Neural progenitor cell (in vitro differentiated cells): ENCODE measurements around the gene SNCG. TPM values are rescaled to one million over a fixed set of nuclear protein-coding genes. Genes with fewer than 3 reads are reported as not detected.

Experiments
- DNase-seq: peaks from one replicate; pipeline ENCODE4 v3.0.0-alpha.2; 2016; ENCODE audit warnings: low spot score
- H2AFZ ChIP-seq: fragments of 200-600 bp; sonication (generic); replicated peaks from 2 replicates; pipeline ENCODE4 v1.6.1; 2016; ENCODE audit warnings: antibody characterized with exemption
- H3F3A ChIP-seq: fragments of 200-600 bp; sonication (generic); 2 replicates; pipeline ENCODE4 v1.6.1; 2016; ENCODE audit warnings: antibody characterized with exemption, low read depth
- H3K27ac ChIP-seq: fragments of 200-600 bp; sonication (generic); 2 replicates; pipeline ENCODE4 v1.5.1; 2016; ENCODE audit warnings: mild to moderate bottlenecking
- H3K27me3 ChIP-seq: fragments of 200-600 bp; sonication (generic); 2 replicates; pipeline ENCODE4 v1.6.1; 2016; ENCODE audit warnings: mild to moderate bottlenecking, moderate library complexity
- H3K36me3 ChIP-seq: fragments of 200-600 bp; sonication (generic); 2 replicates; pipeline ENCODE4 v1.5.1; 2016
- H3K4me1 ChIP-seq: fragments of 200-600 bp; sonication (generic); 2 replicates; pipeline ENCODE4 v1.6.1; 2016; ENCODE audit warnings: mixed run types
- H3K4me2 ChIP-seq: fragments of 200-600 bp; sonication (generic); 2 replicates; pipeline ENCODE4 v1.6.1; 2016
- H3K4me3 ChIP-seq: fragments of 200-600 bp; sonication (generic); 2 replicates; pipeline ENCODE4 v1.5.1; 2016
- H3K79me2 ChIP-seq: fragments of 200-600 bp; sonication (generic); 2 replicates; pipeline ENCODE4 v1.6.1; 2016; ENCODE audit warnings: low read depth
- H3K9ac ChIP-seq: fragments of 200-600 bp; sonication (generic); 2 replicates; pipeline ENCODE4 v1.6.1; 2016
- H3K9me3 ChIP-seq: fragments of 200-600 bp; sonication (generic); 2 replicates; pipeline ENCODE4 v1.5.1; 2016; ENCODE audit warnings: low read depth
- H4K20me1 ChIP-seq: fragments of 200-600 bp; sonication (generic); 2 replicates; pipeline ENCODE4 v1.6.1; 2016; ENCODE audit warnings: low read depth
- H3K27ac Mint-ChIP-seq: 3 replicates; pipeline ENCODE4 v1.8.0; 2021; ENCODE audit warnings: mixed read lengths
- H3K27me3 Mint-ChIP-seq: 2 replicates; pipeline ENCODE4 v1.8.0; 2022; ENCODE audit warnings: low read depth, mild to moderate bottlenecking, inconsistent platforms, moderate library complexity, mixed read lengths; ENCODE audit not compliant: insufficient read depth
- H3K36me3 Mint-ChIP-seq: 3 replicates; pipeline ENCODE4 v1.8.0; 2021; ENCODE audit warnings: mixed read lengths
- H3K4me1 Mint-ChIP-seq: 3 replicates; pipeline ENCODE4 v1.8.0; 2021; ENCODE audit warnings: mixed read lengths
- H3K4me3 Mint-ChIP-seq: 3 replicates; pipeline ENCODE4 v1.8.0; 2021; ENCODE audit warnings: mild to moderate bottlenecking, moderate library complexity, mixed read lengths
- H3K9me3 Mint-ChIP-seq: 3 replicates; pipeline ENCODE4 v1.8.0; 2020; ENCODE audit warnings: mixed read lengths
- EZH2 ChIP-seq: fragments of 200-600 bp; sonication (generic); IDR thresholded peaks from 2 replicates; pipeline ENCODE4 v1.6.1; 2017; ENCODE audit warnings: antibody characterized with exemption, mild to moderate bottlenecking, moderate library complexity
- EZH2phosphoT487 ChIP-seq: fragments of 200-600 bp; sonication (generic); IDR thresholded peaks from 2 replicates; pipeline ENCODE4 v1.6.1; 2017; ENCODE audit warnings: antibody characterized with exemption
- total RNA-seq: library from RNA; depleted of rRNA; stranded (reverse); fragments of >200 nt; gene quantifications from 2 replicates; pipeline ENCODE4 v1.2.3, GENCODE V29; 2015; ENCODE audit warnings: low replicate concordance
- TF ChIP-seq, protein P1 (sequence below): fragments of 200-600 bp; sonication (generic); IDR thresholded peaks from 2 replicates; pipeline ENCODE4 v1.5.1; 2017; ENCODE audit warnings: antibody characterized with exemption, mild to moderate bottlenecking

SNCG gene
- not detected in 2 replicates for total RNA-seq

DNA sequence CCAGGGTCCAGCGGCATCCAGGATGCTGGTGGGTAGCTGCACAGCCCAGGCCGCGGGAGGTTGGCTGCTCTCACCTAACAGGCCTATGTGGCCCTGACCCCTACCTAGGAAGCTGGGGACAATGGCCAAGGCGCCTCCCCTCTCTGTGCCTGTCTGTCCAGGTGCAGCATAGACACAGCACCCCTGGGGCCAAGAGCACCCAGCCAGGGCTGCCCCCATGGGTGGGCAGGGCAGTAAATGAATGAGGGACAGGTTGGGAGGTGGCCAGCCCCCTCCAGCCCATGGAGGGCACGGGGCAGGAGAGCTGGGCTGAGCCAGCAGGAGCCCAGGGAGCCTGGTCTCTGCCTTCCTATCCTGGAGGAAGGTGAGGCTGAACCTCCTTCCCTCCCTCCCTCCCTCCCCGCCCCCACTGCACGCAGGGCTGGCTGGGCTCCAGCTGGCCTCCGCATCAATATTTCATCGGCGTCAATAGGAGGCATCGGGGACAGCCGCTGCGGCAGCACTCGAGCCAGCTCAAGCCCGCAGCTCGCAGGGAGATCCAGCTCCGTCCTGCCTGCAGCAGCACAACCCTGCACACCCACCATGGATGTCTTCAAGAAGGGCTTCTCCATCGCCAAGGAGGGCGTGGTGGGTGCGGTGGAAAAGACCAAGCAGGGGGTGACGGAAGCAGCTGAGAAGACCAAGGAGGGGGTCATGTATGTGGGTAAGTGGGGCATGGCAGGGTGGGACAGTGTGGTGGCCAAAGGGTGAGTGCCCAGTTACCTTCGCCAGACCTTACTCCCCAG lies at the start of gene SNCG:
Gene SNCG, plus strand, starts transcription at position 484 of the 785 bp plus-strand sequence. Its CDS starts 99 bp downstream, at position 583.
- no peak for DNase-seq

GRCh38 chr10:86914734-86915133 lies 43.7 kb upstream of the SNCG start:
- peaks cover 10% of the 10 kb centered on the region for H3K36me3 ChIP-seq
- H3K27me3 Mint-ChIP-seq: no peaks in the 10 kb centered on the region
- no peaks in the 10 kb centered on the region for H4K20me1 ChIP-seq
- H3K9ac ChIP-seq: no peak overlapping the region
- H3K27ac ChIP-seq: no peak overlapping the region
- no peaks in the 10 kb centered on the region for H3K4me1 Mint-ChIP-seq
- no peak overlapping the region for H2AFZ ChIP-seq
- no peaks in the 10 kb centered on the region for H3K79me2 ChIP-seq
- peaks cover 35% of the 10 kb centered on the region for H3K36me3 Mint-ChIP-seq
- H3F3A ChIP-seq: no peaks in the 10 kb centered on the region
- no peaks in the 10 kb centered on the region for H3K9me3 ChIP-seq
- no peak overlapping the region for H3K4me3 ChIP-seq
- no peaks in the 10 kb centered on the region for H3K9me3 Mint-ChIP-seq
- no peak overlapping the region for H3K27ac Mint-ChIP-seq
- no peak overlapping the region for H3K4me2 ChIP-seq
- no peaks in the 10 kb centered on the region for H3K27me3 ChIP-seq
- H3K4me3 Mint-ChIP-seq: no peak overlapping the region
- no peaks in the 10 kb centered on the region for H3K4me1 ChIP-seq
- DNase-seq: no peak
- TF ChIP-seq EZH2phosphoT487 (no peak), EZH2 (no peak)
- TF ChIP-seq, protein P1, sequence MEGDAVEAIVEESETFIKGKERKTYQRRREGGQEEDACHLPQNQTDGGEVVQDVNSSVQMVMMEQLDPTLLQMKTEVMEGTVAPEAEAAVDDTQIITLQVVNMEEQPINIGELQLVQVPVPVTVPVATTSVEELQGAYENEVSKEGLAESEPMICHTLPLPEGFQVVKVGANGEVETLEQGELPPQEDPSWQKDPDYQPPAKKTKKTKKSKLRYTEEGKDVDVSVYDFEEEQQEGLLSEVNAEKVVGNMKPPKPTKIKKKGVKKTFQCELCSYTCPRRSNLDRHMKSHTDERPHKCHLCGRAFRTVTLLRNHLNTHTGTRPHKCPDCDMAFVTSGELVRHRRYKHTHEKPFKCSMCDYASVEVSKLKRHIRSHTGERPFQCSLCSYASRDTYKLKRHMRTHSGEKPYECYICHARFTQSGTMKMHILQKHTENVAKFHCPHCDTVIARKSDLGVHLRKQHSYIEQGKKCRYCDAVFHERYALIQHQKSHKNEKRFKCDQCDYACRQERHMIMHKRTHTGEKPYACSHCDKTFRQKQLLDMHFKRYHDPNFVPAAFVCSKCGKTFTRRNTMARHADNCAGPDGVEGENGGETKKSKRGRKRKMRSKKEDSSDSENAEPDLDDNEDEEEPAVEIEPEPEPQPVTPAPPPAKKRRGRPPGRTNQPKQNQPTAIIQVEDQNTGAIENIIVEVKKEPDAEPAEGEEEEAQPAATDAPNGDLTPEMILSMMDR: no peak

More for the DNA sequence above, at the start of gene SNCG:
- H3K4me1 ChIP-seq: peaks cover 33% of the 10 kb centered on the region
- H3K27me3 ChIP-seq: no peaks in the 10 kb centered on the region
- Mint-ChIP-seq H3K4me3 (no peak within 1 kb of the TSS), H3K4me1 (peaks cover 53% of the 10 kb centered on the region), H3K36me3 (no peaks in the 10 kb centered on the region), H3K9me3 (peaks cover 8% of the 10 kb centered on the region), H3K27me3 (peaks cover 6% of the 10 kb centered on the region), H3K27ac (peak within 1 kb of the TSS; percentile 91)
- no peaks in the 10 kb centered on the region for H3K79me2 ChIP-seq
- TF ChIP-seq EZH2phosphoT487: no peak
- TF ChIP-seq, protein P1: no peak
- TF ChIP-seq EZH2: no peak
- H3K9me3 ChIP-seq: peaks cover under 1% of the 10 kb centered on the region
- no peak within 1 kb of the TSS for H3K4me2 ChIP-seq
- no peaks in the 10 kb centered on the region for H3F3A ChIP-seq
- H3K27ac ChIP-seq: no peak within 1 kb of the TSS
- H3K4me3 ChIP-seq: no peak within 1 kb of the TSS
- no peaks in the 10 kb centered on the region for H3K36me3 ChIP-seq
- peak within 1 kb of the TSS; percentile 47 for H2AFZ ChIP-seq
- H4K20me1 ChIP-seq: no peaks in the 10 kb centered on the region
- no peak within 1 kb of the TSS for H3K9ac ChIP-seq

GRCh38 chr10:86918022-86918471 lies 40.4 kb upstream of the SNCG start:
- Histone ChIP-seq H3K36me3 (peaks cover 14% of the 10 kb centered on the region), H3K4me3 (no peak overlapping the region), H4K20me1 (no peaks in the 10 kb centered on the region), H3K79me2 (no peaks in the 10 kb centered on the region), H3F3A (peaks cover under 1% of the 10 kb centered on the region), H3K9ac (no peak overlapping the region), H3K4me2 (no peak overlapping the region), H3K4me1 (no peaks in the 10 kb centered on the region), H3K27ac (no peak overlapping the region), H3K9me3 (no peaks in the 10 kb centered on the region), H3K27me3 (no peaks in the 10 kb centered on the region), H2AFZ (no peak overlapping the region)
- no peak for TF ChIP-seq EZH2
- TF ChIP-seq, protein P1: no peak
- no peak for TF ChIP-seq EZH2phosphoT487
- peak overlapping the region; percentile 62 for H3K27ac Mint-ChIP-seq
- peaks cover 2% of the 10 kb centered on the region for H3K27me3 Mint-ChIP-seq
- H3K36me3 Mint-ChIP-seq: peaks cover 45% of the 10 kb centered on the region
- DNase-seq: no peak
- H3K4me1 Mint-ChIP-seq: no peaks in the 10 kb centered on the region
- no peak overlapping the region for H3K4me3 Mint-ChIP-seq
- H3K9me3 Mint-ChIP-seq: no peaks in the 10 kb centered on the region
